Peyer's patch (tissue), 4 donors: ENCODE results near the gene PRICKLE2. TPM values are rescaled to one million over a fixed set of nuclear protein-coding genes. Genes with fewer than 3 reads are reported as not detected.

Source experiments
- DNase-seq, 3 donors: peaks; one replicate each; pipeline ENCODE4 v3.0.0-alpha.2; 2017 to 2019
- H3K27ac ChIP-seq, 4 donors: fragments of 200-600 bp; sonication (generic); one replicate each; pipeline ENCODE4 v1.5.1; 2016 to 2019
- H3K27me3 ChIP-seq, 2 donors: fragments of 200-600 bp; sonication (generic); one replicate each; pipeline ENCODE4 v1.5.1; 2019
- H3K36me3 ChIP-seq, 3 donors: fragments of 200-600 bp; sonication (generic); one replicate each; pipeline ENCODE4 v1.5.1; 2016 to 2019
- H3K4me1 ChIP-seq, 4 donors: fragments of 200-600 bp; sonication (generic); one replicate each; pipeline ENCODE4 v1.5.1; 2016 to 2019
- H3K4me3 ChIP-seq, 4 donors: fragments of 200-600 bp; sonication (generic); 1 replicate in 3 of 4; 2 replicates in 1 of 4; pipeline ENCODE4 v1.5.1; 2016 to 2019; ENCODE audit warnings: mild to moderate bottlenecking in 1 of 4
- H3K9me3 ChIP-seq, 4 donors: fragments of 200-600 bp; sonication (generic); one replicate each; pipeline ENCODE4 v1.5.1; 2016 to 2019; ENCODE audit warnings: mild to moderate bottlenecking in 1 of 4
- CTCF ChIP-seq, 6 experiments: fragments of 450-650 bp in 4 of 6; fragments of 200-600 bp in 2 of 6; sonication (generic) in 1 of 6; IDR thresholded peaks; one replicate each; pipeline ENCODE4 v1.5.1; 2017 to 2019; ENCODE audit warnings: antibody characterized with exemption in 6 of 6, mild to moderate bottlenecking in 3 of 6, moderate library complexity in 1 of 6
- POLR2A ChIP-seq, 2 donors: fragments of 450-650 bp; IDR thresholded peaks; one replicate each; pipeline ENCODE4 v1.5.1; 2017; ENCODE audit warnings: antibody characterized with exemption in 2 of 2, mild to moderate bottlenecking in 2 of 2, moderate library complexity in 2 of 2
- total RNA-seq, 4 donors: library from RNA; depleted of rRNA; stranded (reverse); fragments of >200 nt; gene quantifications; one replicate each; pipeline ENCODE4 v1.1.0, GENCODE V29; 2016

Gene PRICKLE2
- total RNA-seq, 4 donors from 2014 or later = 3.5 to 22.3 (median 11.8) TPM

- no peak for DNase-seq
- no peak overlapping the region for H3K27ac ChIP-seq
- TF ChIP-seq CTCF (IDR thresholded peaks at IDR 0.05) (no peak), POLR2A (IDR thresholded peaks at IDR 0.05) (no peak)
These were observed 120.6 kb downstream of the PRICKLE2 start for GRCh38 chr3:64104691-64105111.

GRCh38 chr3:64104006-64104405, 121.3 kb downstream of the PRICKLE2 start:
- no peak for DNase-seq
- no peaks in the 10 kb centered on the region for H3K9me3 ChIP-seq
- H3K27me3 ChIP-seq = no peaks in the 10 kb centered on the region
- TF ChIP-seq CTCF (IDR thresholded peaks at IDR 0.05) (no peak), POLR2A (IDR thresholded peaks at IDR 0.05) (no peak)
- H3K27ac ChIP-seq = no peak overlapping the region
- no peaks in the 10 kb centered on the region for H3K4me1 ChIP-seq
- no peak overlapping the region for H3K4me3 ChIP-seq
- no peaks in the 10 kb centered on the region for H3K36me3 ChIP-seq

More at GRCh38 chr3:64104691-64105111, 120.6 kb downstream of the PRICKLE2 start:
- Histone ChIP-seq H3K9me3 (no peaks in the 10 kb centered on the region), H3K4me1 (no peaks in the 10 kb centered on the region), H3K4me3 (no peak overlapping the region), H3K36me3 (no peaks in the 10 kb centered on the region), H3K27me3 (no peaks in the 10 kb centered on the region)

- Histone ChIP-seq H3K36me3 (no peaks in the 10 kb centered on the region), H3K27me3 (no peaks in the 10 kb centered on the region), H3K27ac (no peak overlapping the region), H3K4me3 (no peak overlapping the region), H3K4me1 (no peaks in the 10 kb centered on the region), H3K9me3 (no peaks in the 10 kb centered on the region)
- TF ChIP-seq CTCF (IDR thresholded peaks at IDR 0.05) (no peak), POLR2A (IDR thresholded peaks at IDR 0.05) (no peak)
- no peak for DNase-seq
These were observed 122.1 kb downstream of the PRICKLE2 start for GRCh38 chr3:64103131-64103530.

GRCh38 chr3:64102147-64102546, 123.1 kb downstream of the PRICKLE2 start:
- DNase-seq = no peak
- Histone ChIP-seq H3K36me3 (no peaks in the 10 kb centered on the region), H3K9me3 (no peaks in the 10 kb centered on the region), H3K27ac (no peak overlapping the region), H3K4me3 (no peak overlapping the region), H3K27me3 (no peaks in the 10 kb centered on the region), H3K4me1 (no peaks in the 10 kb centered on the region)
- TF ChIP-seq CTCF (IDR thresholded peaks at IDR 0.05) (no peak), POLR2A (IDR thresholded peaks at IDR 0.05) (no peak)

- H3K36me3 ChIP-seq = no peaks in the 10 kb centered on the region
- no peaks in the 10 kb centered on the region for H3K9me3 ChIP-seq
- H3K4me1 ChIP-seq = no peaks in the 10 kb centered on the region
- H3K27ac ChIP-seq = no peak overlapping the region
- no peak overlapping the region for H3K4me3 ChIP-seq
- no peak for DNase-seq
- TF ChIP-seq POLR2A (IDR thresholded peaks at IDR 0.05) (no peak), CTCF (IDR thresholded peaks at IDR 0.05) (no peak)
- H3K27me3 ChIP-seq = no peaks in the 10 kb centered on the region
These were observed 126.0 kb downstream of the PRICKLE2 start for GRCh38 chr3:64099316-64099715.

GRCh38 chr3:64098670-64099069, 126.6 kb downstream of the PRICKLE2 start:
- no peaks in the 10 kb centered on the region for H3K36me3 ChIP-seq
- TF ChIP-seq POLR2A (IDR thresholded peaks at IDR 0.05) = no peak
- TF ChIP-seq CTCF (IDR thresholded peaks at IDR 0.05) = no peak

More at GRCh38 chr3:64098670-64099069, 126.6 kb downstream of the PRICKLE2 start:
- no peak for DNase-seq
- Histone ChIP-seq H3K4me1 (no peaks in the 10 kb centered on the region), H3K4me3 (no peak overlapping the region), H3K27ac (no peak overlapping the region), H3K27me3 (no peaks in the 10 kb centered on the region), H3K9me3 (no peaks in the 10 kb centered on the region)
